NK-92 treated with Interleukin-12 subunit alpha and Interleukin-12 subunit beta, amount 100 ng/mL, for 24 hours (cell line): ENCODE measurements around the gene POLR1C.
"Not testable (repeated sequence)": the region's sequence is repeated elsewhere in the genome, so short reads cannot be mapped to it uniquely, and the experiment has no call there.

ENCODE experiments used
- DNase-seq: peaks from one replicate; lab custom pipeline; 2025; lab: John Stamatoyannopoulos, UW

The POLR1C gene

GRCh38 chr6:43509984-43510826 lies 6.7 kb upstream of the POLR1C start, which contains the start of gene LRRC73:
Gene LRRC73 (minus strand): TSS chr6:43510346. CDS start chr6:43509785, 561 bp downstream.
- no peak for DNase-seq

GRCh38 chr6:43510827-43511163 lies 6.1 kb upstream of the POLR1C start:
- DNase-seq: no peak

GRCh38 chr6:43511824-43512415 lies 5.0 kb upstream of the POLR1C start:
- no peak for DNase-seq

GRCh38 chr6:43515808-43516207 lies 1.1 kb upstream of the POLR1C start:
- no peak for DNase-seq

GRCh38 chr6:43516367-43516696 lies 557 bp upstream of the POLR1C start:
- DNase-seq: no peak

- DNase-seq: no peak
Measured at GRCh38 chr6:43517505-43518357, 842 bp downstream of the POLR1C start.

GRCh38 chr6:43520097-43520496 lies 3.2 kb downstream of the POLR1C start:
- DNase-seq: no peak

- DNase-seq: no peak
Measured at GRCh38 chr6:43521836-43522235, 4.9 kb downstream of the POLR1C start.

- DNase-seq: no peak
Measured at GRCh38 chr6:43522547-43523261, 5.8 kb downstream of the POLR1C start.

GRCh38 chr6:43523284-43523683 lies 6.4 kb downstream of the POLR1C start:
- DNase-seq: no peak

GRCh38 chr6:43524483-43524961 lies 7.6 kb downstream of the POLR1C start:
- DNase-seq: no peak

- no peak for DNase-seq
Measured at GRCh38 chr6:43532201-43532600, 15.3 kb downstream of the POLR1C start.

GRCh38 chr6:43538986-43539385 lies 22.1 kb downstream of the POLR1C start:
- DNase-seq: not testable (repeated sequence)

- not testable (repeated sequence) for DNase-seq
Measured at GRCh38 chr6:43539409-43539808, 22.5 kb downstream of the POLR1C start.

GRCh38 chr6:43540507-43540906 lies 23.6 kb downstream of the POLR1C start:
- DNase-seq: no peak

- no peak for DNase-seq
Measured at GRCh38 chr6:43541774-43542471, 25.0 kb downstream of the POLR1C start.

GRCh38 chr6:43544461-43544860 lies 27.6 kb downstream of the POLR1C start:
- DNase-seq: no peak

- no peak for DNase-seq
Measured at GRCh38 chr6:43547222-43547621, 30.3 kb downstream of the POLR1C start.

GRCh38 chr6:43557620-43558019 lies 40.7 kb downstream of the POLR1C start:
- DNase-seq: not testable (repeated sequence)

GRCh38 chr6:43559328-43559727 lies 42.4 kb downstream of the POLR1C start:
- no peak for DNase-seq

- DNase-seq: no peak
Measured at GRCh38 chr6:43570876-43571441, 54.1 kb downstream of the POLR1C start.
